Retinal pigment epithelial cell (primary cell): ENCODE results near the gene KAZALD1.

Experiments used
- DNase-seq: peaks from one replicate; pipeline ENCODE4 v3.0.0-alpha.2; 2010; ENCODE audit warnings: low read depth
- H3K4me3 ChIP-seq: 2 replicates; pipeline ENCODE4 v1.5.1; 2011; ENCODE audit warnings: mild to moderate bottlenecking, low read length, control low read depth, moderate library complexity
- TF ChIP-seq, protein P1 (sequence below): conservative IDR thresholded peaks from 2 replicates; pipeline ENCODE4 v1.5.1; 2011; ENCODE audit warnings: low read depth, low read length, control low read depth, inconsistent platforms

The KAZALD1 gene

GRCh38 chr10:101036726-101037125 lies 25.1 kb upstream of the KAZALD1 start:
- TF ChIP-seq, protein P1, sequence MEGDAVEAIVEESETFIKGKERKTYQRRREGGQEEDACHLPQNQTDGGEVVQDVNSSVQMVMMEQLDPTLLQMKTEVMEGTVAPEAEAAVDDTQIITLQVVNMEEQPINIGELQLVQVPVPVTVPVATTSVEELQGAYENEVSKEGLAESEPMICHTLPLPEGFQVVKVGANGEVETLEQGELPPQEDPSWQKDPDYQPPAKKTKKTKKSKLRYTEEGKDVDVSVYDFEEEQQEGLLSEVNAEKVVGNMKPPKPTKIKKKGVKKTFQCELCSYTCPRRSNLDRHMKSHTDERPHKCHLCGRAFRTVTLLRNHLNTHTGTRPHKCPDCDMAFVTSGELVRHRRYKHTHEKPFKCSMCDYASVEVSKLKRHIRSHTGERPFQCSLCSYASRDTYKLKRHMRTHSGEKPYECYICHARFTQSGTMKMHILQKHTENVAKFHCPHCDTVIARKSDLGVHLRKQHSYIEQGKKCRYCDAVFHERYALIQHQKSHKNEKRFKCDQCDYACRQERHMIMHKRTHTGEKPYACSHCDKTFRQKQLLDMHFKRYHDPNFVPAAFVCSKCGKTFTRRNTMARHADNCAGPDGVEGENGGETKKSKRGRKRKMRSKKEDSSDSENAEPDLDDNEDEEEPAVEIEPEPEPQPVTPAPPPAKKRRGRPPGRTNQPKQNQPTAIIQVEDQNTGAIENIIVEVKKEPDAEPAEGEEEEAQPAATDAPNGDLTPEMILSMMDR: no peak
- DNase-seq: no peak
- H3K4me3 ChIP-seq: no peak overlapping the region

DNA sequence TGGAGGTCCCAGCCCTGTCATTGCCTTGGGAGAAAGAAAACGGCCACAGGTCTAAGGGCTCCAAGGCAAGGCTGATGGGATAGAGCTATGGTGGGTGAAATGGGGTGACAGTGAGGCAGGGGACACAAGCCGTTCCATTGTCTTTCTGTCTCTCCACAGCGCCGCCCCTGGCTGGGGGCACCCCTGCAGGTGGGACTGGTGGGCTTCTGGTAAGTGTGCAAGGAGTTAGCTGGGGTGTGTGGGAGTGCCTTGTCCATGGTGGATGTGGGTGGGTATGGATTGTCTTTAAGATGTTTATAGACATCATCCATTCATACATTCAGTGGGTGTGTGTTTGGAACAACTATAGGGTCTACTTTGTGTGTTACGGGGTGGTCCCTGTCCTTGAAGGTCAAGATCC lies 23.3 kb upstream of the KAZALD1 start:
- TF ChIP-seq, protein P1: peak; percentile 19
- DNase-seq: no peak
- no peak overlapping the region for H3K4me3 ChIP-seq

- no peak for DNase-seq
- TF ChIP-seq, protein P1: no peak
- no peak overlapping the region for H3K4me3 ChIP-seq
Observed at GRCh38 chr10:101040061-101040460, 21.7 kb upstream of the KAZALD1 start.

DNA sequence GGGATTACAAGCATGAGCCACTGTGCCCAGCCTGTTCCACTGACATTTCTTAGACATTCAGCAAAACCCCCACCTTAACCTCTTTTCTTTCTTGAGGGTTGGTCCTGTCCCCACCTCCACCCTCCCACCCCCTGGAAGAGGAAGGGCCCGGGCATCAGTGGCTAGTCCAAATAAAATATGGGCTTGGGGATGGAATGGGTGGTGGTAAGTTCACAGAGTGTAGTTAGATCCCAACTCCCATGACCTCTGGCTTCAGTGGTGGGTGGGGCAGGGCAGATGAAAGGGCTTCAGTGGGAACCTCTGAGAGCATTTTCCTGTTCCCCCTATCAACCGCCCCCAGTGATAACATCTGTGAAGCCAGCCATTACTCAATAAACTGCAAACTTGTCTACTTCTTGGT lies 20.9 kb upstream of the KAZALD1 start:
- H3K4me3 ChIP-seq: no peak overlapping the region
- TF ChIP-seq, protein P1: no peak
- no peak for DNase-seq

DNA sequence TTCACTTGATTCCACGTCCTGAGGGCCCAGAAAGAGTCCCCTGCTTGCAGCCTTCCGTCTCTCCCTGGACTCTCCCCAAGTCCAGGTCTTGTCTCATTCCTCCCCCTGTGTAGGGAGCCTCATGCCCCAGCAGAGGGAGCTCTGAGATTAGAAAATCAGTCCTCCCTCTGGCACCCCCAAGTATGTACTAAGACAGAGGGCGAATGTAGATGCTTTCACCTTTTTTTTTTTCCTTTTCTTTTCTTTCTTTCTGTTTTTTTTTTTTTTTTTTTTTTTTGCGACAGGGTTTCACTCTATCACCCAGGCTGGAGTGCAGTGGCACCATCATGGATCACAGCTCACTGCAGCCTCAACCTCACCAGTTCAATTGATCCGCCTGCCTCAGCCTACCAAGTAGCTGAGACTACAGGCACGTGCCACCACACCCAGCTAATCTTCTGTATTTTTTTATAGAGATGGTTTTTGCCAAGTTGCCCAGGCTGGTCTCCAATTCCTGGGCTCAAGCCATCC lies 20.5 kb upstream of the KAZALD1 start:
- TF ChIP-seq, protein P1: peak; percentile 86
- DNase-seq: no peak
- H3K4me3 ChIP-seq: no peak overlapping the region

- peak overlapping the region; percentile 67 for H3K4me3 ChIP-seq
- DNase-seq: no peak
- TF ChIP-seq, protein P1: no peak
Observed at GRCh38 chr10:101042118-101042517, 19.7 kb upstream of the KAZALD1 start.

GRCh38 chr10:101042667-101043362 lies 19.0 kb upstream of the KAZALD1 start:
- TF ChIP-seq, protein P1: no peak
- peak overlapping the region; percentile 67 for H3K4me3 ChIP-seq
- DNase-seq: peak; percentile 87
